Mesodermal cell (in vitro differentiated cells): ENCODE measurements around the gene MRPL1.

Experiments
- H3K27ac ChIP-seq: 2 replicates; pipeline ENCODE4 v1.7.0; 2013; ENCODE audit warnings: mild to moderate bottlenecking, low read depth, low read length, moderate library complexity; ENCODE audit not compliant: severe bottlenecking
- H3K36me3 ChIP-seq: 2 replicates; pipeline ENCODE4 v1.7.1; 2013; ENCODE audit warnings: mild to moderate bottlenecking, low read length, moderate library complexity; ENCODE audit not compliant: control insufficient read depth, insufficient read depth
- H3K4me1 ChIP-seq: one replicate; pipeline ENCODE4 v1.7.1; 2013; ENCODE audit warnings: mild to moderate bottlenecking, low read length; ENCODE audit not compliant: insufficient read depth, control insufficient read depth, poor library complexity, severe bottlenecking
- H3K4me3 ChIP-seq: 2 replicates; pipeline ENCODE4 v1.7.0; 2013; ENCODE audit warnings: low read length, control low read depth, mild to moderate bottlenecking; ENCODE audit not compliant: insufficient read depth, poor library complexity, severe bottlenecking; ENCODE audit errors: extremely low read depth
- H3K9me3 ChIP-seq: 2 replicates; pipeline ENCODE4 v1.7.1; 2013; ENCODE audit warnings: mild to moderate bottlenecking, low read length, moderate library complexity; ENCODE audit not compliant: control insufficient read depth
- WGBS, 2 experiments: methylation state at CpG; one replicate each; pipeline ENCODE4 v1.1.5; 2013; ENCODE audit warnings: missing lambda C conversion rate in 2 of 2; ENCODE audit not compliant: insufficient coverage in 2 of 2; 5-methylcytosine and 5-hydroxymethylcytosine counted together

MRPL1 gene

GRCh38 chr4:77880784-77881183, 18.2 kb downstream of the MRPL1 start:
- no peak overlapping the region for H3K27ac ChIP-seq
- H3K4me3 ChIP-seq, result no peak overlapping the region
- H3K4me1 ChIP-seq, result no peaks in the 10 kb centered on the region
- peaks cover 52% of the 10 kb centered on the region for H3K36me3 ChIP-seq
- H3K9me3 ChIP-seq, result no peaks in the 10 kb centered on the region

DNA sequence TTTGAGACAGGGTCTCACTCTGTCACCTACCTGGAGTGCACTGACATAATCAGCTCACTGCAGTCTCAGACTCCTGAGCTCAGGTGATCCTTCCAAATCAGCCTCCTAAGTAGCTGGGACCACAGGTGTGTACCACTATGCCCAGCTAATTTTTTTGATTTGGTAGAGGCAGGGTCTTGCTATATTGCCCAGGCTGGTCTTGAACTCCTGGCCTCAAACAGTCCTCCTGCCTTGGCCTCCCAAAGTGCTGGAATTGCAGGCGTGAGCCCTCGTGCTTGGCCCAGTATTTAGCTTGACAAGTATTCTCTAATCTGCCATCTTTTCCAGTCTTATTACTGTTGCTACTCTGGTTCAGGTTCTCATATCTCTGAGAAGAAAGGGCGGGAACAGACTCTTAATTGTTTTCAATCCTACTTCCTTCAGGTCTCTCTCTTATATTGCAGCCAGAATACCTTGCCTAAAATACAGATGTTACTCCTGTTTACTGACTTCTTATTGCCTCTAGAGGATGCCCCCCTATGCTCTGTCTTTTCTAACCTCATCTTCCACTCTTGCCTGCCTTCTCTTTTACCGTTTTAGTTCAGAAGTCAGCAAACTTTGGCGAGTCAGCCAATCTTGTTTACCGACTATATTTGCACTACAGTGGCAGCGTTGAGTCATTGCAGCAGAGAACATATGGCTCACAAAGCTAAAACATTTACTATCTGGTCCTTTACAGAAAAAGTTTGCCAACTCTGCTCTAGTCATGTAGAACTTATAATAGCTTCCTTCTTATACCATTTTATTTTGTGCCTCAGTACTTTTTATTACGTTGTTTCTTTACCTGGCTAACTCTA, 19.0 kb downstream of the MRPL1 start:
- peaks cover 50% of the 10 kb centered on the region for H3K36me3 ChIP-seq
- WGBS, 2 experiments, result 70 to 71% methylated on average over 7 of the region's 8 CpGs
- H3K4me1 ChIP-seq, result no peaks in the 10 kb centered on the region
- H3K9me3 ChIP-seq, result no peaks in the 10 kb centered on the region
- no peak overlapping the region for H3K4me3 ChIP-seq
- no peak overlapping the region for H3K27ac ChIP-seq

- Histone ChIP-seq H3K4me3 (no peak overlapping the region), H3K36me3 (peaks cover 37% of the 10 kb centered on the region), H3K27ac (no peak overlapping the region), H3K4me1 (no peaks in the 10 kb centered on the region), H3K9me3 (no peaks in the 10 kb centered on the region)
- 100% methylated on average over 2 of the region's 2 CpGs; no CpG with 5 or more reads in 1 of the 2 experiments for WGBS, 2 experiments
Measured at GRCh38 chr4:77893451-77893850, 30.8 kb downstream of the MRPL1 start.

DNA sequence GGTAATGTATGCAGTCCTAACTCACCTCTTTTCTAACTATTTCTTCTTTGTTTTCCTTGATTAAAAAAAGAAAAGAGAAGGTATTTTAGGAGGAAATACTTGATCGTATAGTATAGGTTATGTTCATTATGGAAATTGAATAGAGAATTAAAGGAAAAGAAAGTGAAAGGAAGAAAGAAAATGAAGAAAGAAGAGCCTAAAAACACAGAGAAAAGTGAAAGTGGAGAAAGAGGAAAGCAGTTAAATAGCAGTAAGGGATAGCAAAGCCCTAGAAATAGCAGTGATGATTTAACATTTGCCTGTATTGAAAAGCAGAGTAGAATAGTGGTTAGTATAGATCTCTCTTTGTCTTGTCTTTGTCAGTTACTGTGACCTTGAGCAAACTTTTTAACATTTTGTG, 37.0 kb downstream of the MRPL1 start:
- Histone ChIP-seq H3K9me3 (no peaks in the 10 kb centered on the region), H3K4me1 (no peaks in the 10 kb centered on the region), H3K27ac (no peak overlapping the region), H3K4me3 (no peak overlapping the region), H3K36me3 (peaks cover 27% of the 10 kb centered on the region)
- WGBS, 2 experiments, result 94 to 100% methylated on average over 1 of the region's 1 CpG

- no peak overlapping the region for H3K4me3 ChIP-seq
- H3K27ac ChIP-seq, result no peak overlapping the region
- no peaks in the 10 kb centered on the region for H3K4me1 ChIP-seq
- H3K36me3 ChIP-seq, result peaks cover 8% of the 10 kb centered on the region
- WGBS, 2 experiments, result no CpG with 5 or more reads among the region's 1 CpG
- H3K9me3 ChIP-seq, result no peaks in the 10 kb centered on the region
Measured at GRCh38 chr4:77903186-77903585, 40.6 kb downstream of the MRPL1 start.

DNA sequence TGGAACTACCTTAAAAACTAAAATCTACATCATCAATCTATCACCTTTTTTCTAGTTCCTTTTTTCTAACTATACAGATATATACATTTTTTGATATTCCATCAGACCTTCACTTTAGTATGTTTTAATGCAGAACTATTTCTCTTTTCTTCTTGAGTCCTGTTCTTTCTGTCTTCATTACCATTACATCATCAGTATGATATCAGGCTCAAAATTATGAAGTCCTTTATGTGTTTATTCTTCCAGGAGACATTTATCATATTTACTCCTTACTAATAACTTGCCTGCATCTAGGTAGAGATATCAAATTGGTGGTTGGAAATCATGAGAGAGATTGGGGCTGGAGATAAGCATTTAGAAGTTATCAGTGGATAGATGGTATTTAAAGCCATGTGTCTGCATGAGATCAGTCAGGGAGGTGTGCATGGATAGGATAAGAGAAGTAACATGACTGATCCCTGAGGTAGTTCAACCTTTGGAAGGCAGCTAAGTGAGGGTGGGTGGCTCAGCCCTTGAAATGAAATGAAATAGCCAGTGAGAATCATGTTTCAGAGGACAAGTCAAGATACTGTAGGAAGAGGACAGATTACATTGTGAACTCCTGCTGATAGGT, 43.1 kb downstream of the MRPL1 start:
- Histone ChIP-seq H3K4me3 (no peak overlapping the region), H3K36me3 (peaks cover 16% of the 10 kb centered on the region), H3K27ac (no peak overlapping the region), H3K4me1 (no peaks in the 10 kb centered on the region), H3K9me3 (no peaks in the 10 kb centered on the region)

DNA sequence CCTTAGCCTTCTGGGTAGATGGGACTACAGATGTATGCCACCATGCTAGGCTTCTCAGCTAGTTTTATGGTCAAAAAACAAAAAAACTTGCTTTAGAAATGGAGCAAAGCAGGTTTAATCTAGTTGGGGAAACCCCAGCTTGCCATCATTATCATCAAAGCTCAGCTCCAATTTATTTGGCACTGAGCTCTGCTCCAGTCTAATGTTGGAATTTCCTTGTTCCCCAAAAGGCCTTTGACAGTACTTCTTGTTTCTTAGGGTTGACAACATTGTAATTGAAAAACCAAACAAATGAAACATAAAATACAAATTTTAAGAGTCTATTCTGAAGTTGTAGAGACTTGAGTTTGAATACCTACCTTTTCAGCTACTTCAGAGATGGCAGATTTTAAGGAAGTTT, 48.0 kb downstream of the MRPL1 start:
- H3K4me3 ChIP-seq, result no peak overlapping the region
- H3K36me3 ChIP-seq, result peaks cover 12% of the 10 kb centered on the region
- no peaks in the 10 kb centered on the region for H3K4me1 ChIP-seq
- no peaks in the 10 kb centered on the region for H3K9me3 ChIP-seq
- H3K27ac ChIP-seq, result no peak overlapping the region

GRCh38 chr4:77911091-77911490, 48.5 kb downstream of the MRPL1 start:
- Histone ChIP-seq H3K27ac (no peak overlapping the region), H3K4me3 (no peak overlapping the region), H3K36me3 (peaks cover 12% of the 10 kb centered on the region), H3K4me1 (no peaks in the 10 kb centered on the region), H3K9me3 (no peaks in the 10 kb centered on the region)
- no CpG with 5 or more reads among the region's 1 CpG for WGBS, 2 experiments

GRCh38 chr4:77911842-77912450, 49.3 kb downstream of the MRPL1 start:
- no CpG with 5 or more reads among the region's 3 CpGs for WGBS, 2 experiments
- Histone ChIP-seq H3K4me1 (no peaks in the 10 kb centered on the region), H3K27ac (no peak overlapping the region), H3K36me3 (peaks cover 12% of the 10 kb centered on the region), H3K9me3 (no peaks in the 10 kb centered on the region), H3K4me3 (no peak overlapping the region)

GRCh38 chr4:77913348-77913747, 50.7 kb downstream of the MRPL1 start:
- 92% methylated on average over 2 of the region's 3 CpGs; no CpG with 5 or more reads in 1 of the 2 experiments for WGBS, 2 experiments
- no peak overlapping the region for H3K27ac ChIP-seq
- H3K9me3 ChIP-seq, result no peaks in the 10 kb centered on the region
- H3K4me3 ChIP-seq, result no peak overlapping the region
- no peaks in the 10 kb centered on the region for H3K4me1 ChIP-seq
- peaks cover 12% of the 10 kb centered on the region for H3K36me3 ChIP-seq

DNA sequence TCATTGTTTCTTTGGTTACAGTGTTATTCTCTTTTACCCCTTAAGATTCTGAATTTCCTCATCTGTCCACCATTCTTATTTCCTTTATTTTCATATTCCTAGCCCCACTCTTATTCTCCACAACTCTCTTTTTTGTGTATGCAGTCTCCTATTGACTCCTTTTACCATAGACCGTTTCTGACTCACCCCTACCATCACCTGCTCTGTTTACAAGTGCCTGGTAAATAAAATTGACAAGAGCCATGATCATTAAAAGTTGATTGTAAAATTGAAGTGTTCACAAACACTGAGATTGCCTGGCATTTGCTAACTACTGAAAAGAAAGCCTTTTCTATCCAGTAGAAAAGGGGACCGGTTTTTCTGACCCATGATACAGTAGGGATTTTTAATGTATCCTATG, 54.4 kb downstream of the MRPL1 start:
- H3K36me3 ChIP-seq, result peaks cover 3% of the 10 kb centered on the region
- H3K9me3 ChIP-seq, result no peaks in the 10 kb centered on the region
- H3K4me3 ChIP-seq, result no peak overlapping the region
- H3K4me1 ChIP-seq, result peaks cover 15% of the 10 kb centered on the region
- WGBS, 2 experiments, result no CpG with 5 or more reads among the region's 2 CpGs
- no peak overlapping the region for H3K27ac ChIP-seq
